H9 (cell line): Measurements from ENCODE around the gene ARHGDIB. TPM values are rescaled to one million over a fixed set of nuclear protein-coding genes. Genes with fewer than 3 reads are reported as not detected.

Source experiments
- DNase-seq: peaks from one replicate; pipeline ENCODE4 v3.0.0-alpha.2; 2017
- H2AFZ ChIP-seq: one replicate; pipeline ENCODE4 v1.6.1; 2013; ENCODE audit warnings: mild to moderate bottlenecking, low read length, control low read depth, moderate library complexity
- H2AK5ac ChIP-seq: 2 replicates; pipeline ENCODE4 v1.6.1; 2013; ENCODE audit warnings: low read length, control low read depth, mixed read lengths; ENCODE audit not compliant: insufficient read length
- H2BK120ac ChIP-seq: one replicate; pipeline ENCODE4 v1.6.1; 2013; ENCODE audit warnings: low read depth, mild to moderate bottlenecking, low read length, control low read depth, inconsistent platforms; ENCODE audit not compliant: poor library complexity, severe bottlenecking
- H2BK12ac ChIP-seq: 2 replicates; pipeline ENCODE4 v1.6.1; 2013; ENCODE audit warnings: low read length, control low read depth, mixed read lengths, low read depth; ENCODE audit not compliant: insufficient read length
- H2BK15ac ChIP-seq: 2 replicates; pipeline ENCODE4 v1.6.1; 2013; ENCODE audit warnings: low read depth, low read length, control low read depth
- H2BK20ac ChIP-seq: one replicate; pipeline ENCODE4 v1.6.1; 2013; ENCODE audit warnings: low read depth, mild to moderate bottlenecking, low read length, control low read depth, inconsistent platforms; ENCODE audit not compliant: poor library complexity, severe bottlenecking
- H2BK5ac ChIP-seq: 2 replicates; pipeline ENCODE4 v1.6.1; 2013; ENCODE audit warnings: low read length, control low read depth, mixed read lengths; ENCODE audit not compliant: insufficient read length
- H3K14ac ChIP-seq: 2 replicates; pipeline ENCODE4 v1.6.1; 2013; ENCODE audit warnings: low read length, control low read depth; ENCODE audit not compliant: insufficient read depth
- H3K18ac ChIP-seq: 2 replicates; pipeline ENCODE4 v1.6.1; 2013; ENCODE audit warnings: low read depth, mild to moderate bottlenecking, mixed read lengths, low read length, control low read depth; ENCODE audit not compliant: insufficient read length
- H3K23ac ChIP-seq: 2 replicates; pipeline ENCODE4 v1.6.1; 2013; ENCODE audit warnings: low read length, control low read depth, mixed read lengths, low read depth; ENCODE audit not compliant: insufficient read length
- H3K23me2 ChIP-seq: 2 replicates; pipeline ENCODE4 v1.6.1; 2013; ENCODE audit warnings: low read depth, mild to moderate bottlenecking, mixed read lengths, low read length, control low read depth; ENCODE audit not compliant: insufficient read length, poor library complexity, severe bottlenecking
- H3K27ac ChIP-seq: 2 replicates; pipeline ENCODE4 v1.5.1; 2013; ENCODE audit warnings: low read length, control low read depth, mixed read lengths, low read depth; ENCODE audit not compliant: insufficient read length
- H3K27me3 ChIP-seq: 2 replicates; pipeline ENCODE4 v1.6.1; 2013; ENCODE audit warnings: low read length, control low read depth, inconsistent platforms; ENCODE audit not compliant: insufficient read depth
- H3K4ac ChIP-seq: 2 replicates; pipeline ENCODE4 v1.6.1; 2013; ENCODE audit warnings: low read depth, mild to moderate bottlenecking, control low read depth, inconsistent platforms, low read length, moderate library complexity
- H3K4me1 ChIP-seq: 2 replicates; pipeline ENCODE4 v1.6.1; 2013; ENCODE audit warnings: low read length, control low read depth, inconsistent platforms; ENCODE audit not compliant: insufficient read depth
- H3K4me2 ChIP-seq: 2 replicates; pipeline ENCODE4 v1.6.1; 2013; ENCODE audit warnings: low read length, control low read depth, mixed read lengths; ENCODE audit not compliant: insufficient read length, insufficient read depth
- H3K56ac ChIP-seq: 2 replicates; pipeline ENCODE4 v1.6.1; 2013; ENCODE audit warnings: low read depth, mild to moderate bottlenecking, mixed read lengths, low read length, control low read depth; ENCODE audit not compliant: insufficient read length
- H3K79me1 ChIP-seq: 2 replicates; pipeline ENCODE4 v1.6.1; 2013; ENCODE audit warnings: low read depth, mild to moderate bottlenecking, moderate library complexity, low read length, control low read depth, inconsistent platforms; ENCODE audit not compliant: insufficient read depth, poor library complexity, severe bottlenecking
- H3K79me2 ChIP-seq: 2 replicates; pipeline ENCODE4 v1.6.1; 2013; ENCODE audit warnings: low read length, control low read depth, inconsistent platforms; ENCODE audit not compliant: insufficient read depth
- H3K9ac ChIP-seq: 2 replicates; pipeline ENCODE4 v1.6.1; 2013; ENCODE audit warnings: low read length, control low read depth, mixed read lengths; ENCODE audit not compliant: insufficient read length; ENCODE audit errors: extremely low read depth
- H3K9me3 ChIP-seq: one replicate; pipeline ENCODE4 v1.6.1; 2013; ENCODE audit warnings: low read depth, low read length, inconsistent platforms; ENCODE audit not compliant: control insufficient read depth
- H3T11ph ChIP-seq: one replicate; pipeline ENCODE4 v1.6.1; 2013; ENCODE audit warnings: mild to moderate bottlenecking, low read length, control low read depth, inconsistent platforms
- H4K20me1 ChIP-seq: one replicate; pipeline ENCODE4 v1.6.1; 2013; ENCODE audit not compliant: control insufficient read depth, insufficient read length, insufficient read depth
- H4K5ac ChIP-seq: 2 replicates; pipeline ENCODE4 v1.6.1; 2013; ENCODE audit warnings: low read depth, mild to moderate bottlenecking, mixed read lengths, low read length, control low read depth; ENCODE audit not compliant: insufficient read length
- H4K8ac ChIP-seq: replicated peaks from 2 replicates; pipeline ENCODE4 v1.6.1; 2013; ENCODE audit warnings: low read length, control low read depth, mixed read lengths, low read depth; ENCODE audit not compliant: insufficient read length
- H4K91ac ChIP-seq: 2 replicates; pipeline ENCODE4 v1.6.1; 2013; ENCODE audit warnings: low read depth, mild to moderate bottlenecking, moderate library complexity, mixed read lengths, low read length, control low read depth; ENCODE audit not compliant: insufficient read length
- H3K27ac Mint-ChIP-seq, 3 experiments: 2 replicates in 2 of 3; 3 replicates in 1 of 3; pipeline ENCODE4 v1.8.0; 2020 to 2021; ENCODE audit warnings: mixed read lengths in 3 of 3, mild to moderate bottlenecking in 1 of 3, moderate library complexity in 1 of 3
- H3K27me3 Mint-ChIP-seq: 2 replicates; pipeline ENCODE4 v1.8.0; 2021; ENCODE audit warnings: low read depth, mild to moderate bottlenecking, moderate library complexity, mixed read lengths
- H3K36me3 Mint-ChIP-seq, 3 experiments: 2 replicates in 2 of 3; 3 replicates in 1 of 3; pipeline ENCODE4 v1.8.0; 2020 to 2021; ENCODE audit warnings: low read depth in 3 of 3, mixed read lengths in 3 of 3; ENCODE audit not compliant: insufficient read depth in 1 of 3
- H3K4me1 Mint-ChIP-seq, 2 experiments: 2 replicates each; pipeline ENCODE4 v1.8.0; 2020; ENCODE audit warnings: mixed read lengths in 2 of 2
- H3K4me3 Mint-ChIP-seq, 2 experiments: 2 replicates in 1 of 2; 3 replicates in 1 of 2; pipeline ENCODE4 v1.8.0; 2020 to 2021; ENCODE audit warnings: mild to moderate bottlenecking in 2 of 2, mixed read lengths in 2 of 2, moderate library complexity in 1 of 2
- H3K9me3 Mint-ChIP-seq, 2 experiments: 2 replicates in 1 of 2; 3 replicates in 1 of 2; pipeline ENCODE4 v1.8.0; 2020; ENCODE audit warnings: mild to moderate bottlenecking in 2 of 2, mixed read lengths in 2 of 2, moderate library complexity in 1 of 2
- WGBS: extraction: QIAGEN DNeasy Blood & Tissue Kit; methylation state at CpG from one replicate; pipeline ENCODE4 v1.1.7; 2013; ENCODE audit warnings: missing lambda C conversion rate, low lambda C conversion rate, mixed read lengths; ENCODE audit not compliant: insufficient read length; ENCODE audit errors: extremely low coverage; 5-methylcytosine and 5-hydroxymethylcytosine counted together
- total RNA-seq: library from RNA; stranded (reverse); gene quantifications from 2 replicates; pipeline ENCODE4 v1.2.1, GENCODE V29; 2021
- TF ChIP-seq, protein P1 (sequence below): fragments of 200-600 bp; sonication (generic); conservative IDR thresholded peaks from 3 replicates; pipeline ENCODE4 v1.8.0; 2021; ENCODE audit warnings: antibody characterized with exemption, mild to moderate bottlenecking

Gene ARHGDIB
- total RNA-seq, 1 experiment from 2014 or later: 0.44 TPM

DNA sequence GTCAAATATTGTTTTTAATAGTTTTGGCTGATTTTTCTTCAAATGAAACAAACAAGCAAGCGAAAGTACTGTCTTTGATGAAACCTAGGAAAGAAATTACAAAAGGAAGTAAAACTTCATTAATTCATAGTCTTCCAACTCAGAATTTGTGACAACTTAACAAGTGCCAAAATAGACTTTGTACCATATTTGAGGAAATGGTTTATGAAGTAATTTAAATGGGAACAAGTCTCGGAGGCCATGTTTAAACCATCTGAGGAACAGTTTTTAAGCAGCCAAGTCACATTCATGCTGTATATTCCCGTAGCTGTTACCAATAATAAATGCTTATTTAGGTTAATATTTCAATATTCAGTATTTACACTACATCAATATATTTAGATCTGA lies 745 bp upstream of the ARHGDIB start:
- peaks cover 3% of the 10 kb centered on the region for H3K4me1 ChIP-seq
- no peak overlapping the region for H3K4ac ChIP-seq
- no peak overlapping the region for H3T11ph ChIP-seq
- no peak overlapping the region for H3K4me3 Mint-ChIP-seq
- no peaks in the 10 kb centered on the region for H3K23me2 ChIP-seq
- H3K36me3 Mint-ChIP-seq: no peaks in the 10 kb centered on the region
- H2BK5ac ChIP-seq: no peak overlapping the region
- no peaks in the 10 kb centered on the region for H3K9me3 Mint-ChIP-seq
- no peak overlapping the region for H2AFZ ChIP-seq
- no peak overlapping the region for H3K27ac ChIP-seq
- H4K5ac ChIP-seq: no peak overlapping the region
- H3K23ac ChIP-seq: no peak overlapping the region
- H3K79me1 ChIP-seq: no peaks in the 10 kb centered on the region
- no peak overlapping the region for H2BK15ac ChIP-seq
- no peak overlapping the region for H2AK5ac ChIP-seq
- H2BK12ac ChIP-seq: no peak overlapping the region
- H3K9ac ChIP-seq: no peak overlapping the region
- no peak overlapping the region for H3K18ac ChIP-seq
- peaks cover 12 to 13% of the 10 kb centered on the region in 2 experiments for H3K4me1 Mint-ChIP-seq
- DNase-seq: no peak
- H4K91ac ChIP-seq: no peak overlapping the region
- no peaks in the 10 kb centered on the region for H3K9me3 ChIP-seq
- no peak overlapping the region for H2BK120ac ChIP-seq
- no CpG with 5 or more reads among the region's 3 CpGs for whole genome bisulfite sequencing
- H3K56ac ChIP-seq: no peak overlapping the region
- H3K4me2 ChIP-seq: no peak overlapping the region
- TF ChIP-seq, protein P1, sequence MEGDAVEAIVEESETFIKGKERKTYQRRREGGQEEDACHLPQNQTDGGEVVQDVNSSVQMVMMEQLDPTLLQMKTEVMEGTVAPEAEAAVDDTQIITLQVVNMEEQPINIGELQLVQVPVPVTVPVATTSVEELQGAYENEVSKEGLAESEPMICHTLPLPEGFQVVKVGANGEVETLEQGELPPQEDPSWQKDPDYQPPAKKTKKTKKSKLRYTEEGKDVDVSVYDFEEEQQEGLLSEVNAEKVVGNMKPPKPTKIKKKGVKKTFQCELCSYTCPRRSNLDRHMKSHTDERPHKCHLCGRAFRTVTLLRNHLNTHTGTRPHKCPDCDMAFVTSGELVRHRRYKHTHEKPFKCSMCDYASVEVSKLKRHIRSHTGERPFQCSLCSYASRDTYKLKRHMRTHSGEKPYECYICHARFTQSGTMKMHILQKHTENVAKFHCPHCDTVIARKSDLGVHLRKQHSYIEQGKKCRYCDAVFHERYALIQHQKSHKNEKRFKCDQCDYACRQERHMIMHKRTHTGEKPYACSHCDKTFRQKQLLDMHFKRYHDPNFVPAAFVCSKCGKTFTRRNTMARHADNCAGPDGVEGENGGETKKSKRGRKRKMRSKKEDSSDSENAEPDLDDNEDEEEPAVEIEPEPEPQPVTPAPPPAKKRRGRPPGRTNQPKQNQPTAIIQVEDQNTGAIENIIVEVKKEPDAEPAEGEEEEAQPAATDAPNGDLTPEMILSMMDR: no peak
- no peak overlapping the region for H3K27ac Mint-ChIP-seq
- no peaks in the 10 kb centered on the region for H3K27me3 ChIP-seq
- no peaks in the 10 kb centered on the region for H3K27me3 Mint-ChIP-seq
- H3K79me2 ChIP-seq: no peaks in the 10 kb centered on the region
- no peaks in the 10 kb centered on the region for H4K20me1 ChIP-seq
- H3K14ac ChIP-seq: no peak overlapping the region
- no peak overlapping the region for H2BK20ac ChIP-seq
- H4K8ac ChIP-seq: no peak overlapping the region
